Uterus (tissue), 2 donors: ENCODE data around the gene B3GNT2.

Source experiments
- CTCF ChIP-seq, 4 experiments: fragments of 200-600 bp in 2 of 4; fragments of 450-650 bp in 2 of 4; sonication (generic) in 2 of 4; IDR thresholded peaks; one replicate each; pipeline ENCODE4 v1.5.1; 2016 to 2019; ENCODE audit warnings: antibody characterized with exemption in 4 of 4, mild to moderate bottlenecking in 2 of 4, moderate library complexity in 1 of 4
- POLR2A ChIP-seq, 2 donors: fragments of 450-650 bp; IDR thresholded peaks; one replicate each; pipeline ENCODE4 v1.6.1; 2016; ENCODE audit warnings: antibody characterized with exemption in 2 of 2, mild to moderate bottlenecking in 1 of 2, moderate library complexity in 1 of 2

GRCh38 chr2:62181843-62182242 is 14.1 kb upstream of the B3GNT2 start:
- TF ChIP-seq POLR2A (IDR thresholded peaks at IDR 0.05) (no peak), CTCF (IDR thresholded peaks at IDR 0.05) (no peak)
